GM12878 (cell line): ENCODE data around the gene EPAS1. TPM values are rescaled to one million over a fixed set of nuclear protein-coding genes. Genes with fewer than 3 reads are reported as not detected.

Experiments used
- ATAC-seq: fragments of 200-7000 bp; cut with Tn5 transposase; 3 replicates; pipeline ENCODE4 v1.9.1; 2020; ENCODE audit warnings: mild to moderate bottlenecking, moderate library complexity
- BruUV-seq: library from RNA; stranded (reverse); fragments of 400-500 nt; replicated peaks from 2 replicates; lab custom pipeline; 2021; lab: Mats Ljungman, UMichigan
- CTCF ChIA-PET: fragments of 300-600 bp; sonication (Branson Sonifier 250); formaldehyde crosslinking; extraction: SDS; loops from one replicate; lab custom pipeline; 2021; ENCODE audit warnings: inconsistent platforms; lab: Yijun Ruan, JAX
- POLR2A ChIA-PET: fragments of 350-600 bp; formaldehyde crosslinking; extraction: SDS; loops from one replicate; lab custom pipeline; 2021; ENCODE audit warnings: inconsistent platforms; lab: Charles Lee
- RAD21 ChIA-PET: fragments of 300-600 bp; sonication (Branson Sonifier 250); formaldehyde crosslinking; loops from one replicate; lab custom pipeline; 2023; ENCODE audit warnings: antibody characterized with exemption; ENCODE audit not compliant: unreplicated experiment; lab: Charles Lee
- SMC1A ChIA-PET: fragments of 300-600 bp; sonication (Branson Sonifier 250); formaldehyde crosslinking; loops from one replicate; lab custom pipeline; 2023; ENCODE audit not compliant: unreplicated experiment, uncharacterized antibody; lab: Charles Lee
- DNase-seq: peaks from one replicate; pipeline ENCODE4 v3.0.0-alpha.2; 2011; ENCODE audit warnings: low read depth, low spot score
- FAIRE-seq: peaks from 3 replicates; lab custom pipeline; 2011; peaks lifted over from hg19 to GRCh38; lab: Jason Lieb, UNC
- H2AFZ ChIP-seq: 2 replicates; pipeline ENCODE4 v1.6.0; 2011; ENCODE audit warnings: low read depth, low read length, control low read depth; ENCODE audit not compliant: control insufficient read depth
- H3K27ac ChIP-seq: 2 replicates; pipeline ENCODE4 v1.5.1; 2011; ENCODE audit warnings: control low read depth; ENCODE audit not compliant: control insufficient read depth, insufficient read depth
- H3K27me3 ChIP-seq, 2 experiments: replicated peaks in 1 of 2; 2 replicates each; pipeline versions ENCODE4 v1.6.0 to v1.6.1; 2011; ENCODE audit warnings: low read length in 1 of 2; ENCODE audit not compliant: control insufficient read depth in 2 of 2, insufficient read depth in 2 of 2
- H3K36me3 ChIP-seq, 2 experiments: 2 replicates each; pipeline ENCODE4 v1.5.1; 2011; ENCODE audit warnings: low read length in 1 of 2; ENCODE audit not compliant: control insufficient read depth in 2 of 2, insufficient read depth in 2 of 2
- H3K4me1 ChIP-seq: 2 replicates; pipeline ENCODE4 v1.6.1; 2011; ENCODE audit warnings: mild to moderate bottlenecking, low read length, moderate library complexity, mixed read lengths; ENCODE audit not compliant: control insufficient read depth, insufficient read depth
- H3K4me2 ChIP-seq: 2 replicates; pipeline ENCODE4 v1.6.0; 2011; ENCODE audit warnings: control low read depth; ENCODE audit not compliant: control insufficient read depth, insufficient read depth
- H3K4me3 ChIP-seq: fragments of 200-600 bp; sonication (generic); 2 replicates; pipeline ENCODE4 v1.5.1; 2016
- H3K79me2 ChIP-seq: 2 replicates; pipeline ENCODE4 v1.6.0; 2011; ENCODE audit warnings: low read length; ENCODE audit not compliant: control insufficient read depth, insufficient read depth
- H3K9ac ChIP-seq: 2 replicates; pipeline ENCODE4 v1.8.0; 2011; ENCODE audit warnings: low read length, control low read depth, mixed read lengths; ENCODE audit not compliant: control insufficient read depth, insufficient read depth
- H3K9me3 ChIP-seq: replicated peaks from 3 replicates; pipeline ENCODE4 v1.5.1; 2011; ENCODE audit warnings: mild to moderate bottlenecking, low read length; ENCODE audit not compliant: control insufficient read depth, insufficient read depth
- H4K20me1 ChIP-seq: 2 replicates; pipeline ENCODE4 v1.6.0; 2011; ENCODE audit not compliant: control insufficient read depth, insufficient read depth
- ASH2L ChIP-seq: fragments of 300-600, 200-600 bp; sonication (generic); IDR thresholded peaks from 2 replicates; pipeline ENCODE4 v1.6.1; 2017; ENCODE audit warnings: low read depth, mild to moderate bottlenecking, borderline replicate concordance
- BCL3 ChIP-seq: IDR thresholded peaks from 2 replicates; pipeline ENCODE4 v1.6.1; 2011; ENCODE audit warnings: borderline replicate concordance, low read depth, mild to moderate bottlenecking, moderate library complexity, low read length; ENCODE audit not compliant: insufficient read depth, poor library complexity, severe bottlenecking
- CBX5 ChIP-seq: sonication (generic); IDR thresholded peaks from 2 replicates; pipeline ENCODE4 v1.6.1; 2016; ENCODE audit warnings: low read depth, moderate library complexity, mild to moderate bottlenecking, inconsistent platforms
- CHD2 ChIP-seq: IDR thresholded peaks from 2 replicates; pipeline ENCODE4 v1.6.1; 2011; ENCODE audit warnings: low read depth, low read length, improper control_type of control experiment, borderline replicate concordance
- GATAD2B ChIP-seq: fragments of 450-650 bp; conservative IDR thresholded peaks from 2 replicates; pipeline ENCODE4 v1.6.1; 2017; ENCODE audit warnings: low read depth, mild to moderate bottlenecking, moderate library complexity
- IKZF2 ChIP-seq, 2 experiments: fragments of 450-650 bp; IDR thresholded peaks; 2 replicates each; pipeline ENCODE4 v1.6.1; 2017; ENCODE audit warnings: mild to moderate bottlenecking in 2 of 2, moderate library complexity in 2 of 2
- KAT2A ChIP-seq: conservative IDR thresholded peaks from 2 replicates; pipeline ENCODE4 v1.6.1; 2011; ENCODE audit warnings: low read depth, low read length; ENCODE audit not compliant: control insufficient read depth
- RAD21 ChIP-seq: IDR thresholded peaks from 2 replicates; pipeline ENCODE4 v1.6.1; 2011; ENCODE audit warnings: mild to moderate bottlenecking, low read depth, low read length, moderate library complexity; ENCODE audit not compliant: insufficient read depth
- RB1 ChIP-seq: fragments of 450-650 bp; formaldehyde crosslinking; IDR thresholded peaks from 2 replicates; pipeline ENCODE4 v1.6.1; 2017; ENCODE audit warnings: mild to moderate bottlenecking, borderline replicate concordance
- SP1 ChIP-seq: IDR thresholded peaks from one replicate; pipeline ENCODE4 v1.6.1; 2011; ENCODE audit warnings: low read depth, low read length
- SREBF2 ChIP-seq: IDR thresholded peaks from 2 replicates; pipeline ENCODE4 v1.6.1; 2012; ENCODE audit warnings: mild to moderate bottlenecking, low read length
- STAT1 ChIP-seq: fragments of 450-650 bp; conservative IDR thresholded peaks from 2 replicates; pipeline ENCODE4 v1.6.1; 2014; ENCODE audit warnings: antibody characterized with exemption, mild to moderate bottlenecking
- TAF1 ChIP-seq: IDR thresholded peaks from 2 replicates; pipeline ENCODE4 v1.6.1; 2011; ENCODE audit warnings: mild to moderate bottlenecking, low read depth, low read length, borderline replicate concordance
- TBL1XR1 ChIP-seq: IDR thresholded peaks from 2 replicates; pipeline ENCODE4 v1.6.1; 2012; ENCODE audit warnings: low read depth, low read length, improper control_type of control experiment
- YBX1 ChIP-seq: fragments of 450-650 bp; IDR thresholded peaks from 2 replicates; pipeline ENCODE4 v1.6.1; 2016; ENCODE audit warnings: antibody characterized with exemption
- ZBED1 ChIP-seq: IDR thresholded peaks from 2 replicates; pipeline ENCODE4 v1.6.1; 2016; ENCODE audit warnings: borderline replicate concordance
- ZNF274 ChIP-seq: IDR thresholded peaks from one replicate; pipeline ENCODE4 v1.8.0; 2011; ENCODE audit not compliant: insufficient read length, insufficient read depth
- ZNF384 ChIP-seq: IDR thresholded peaks from 2 replicates; pipeline ENCODE4 v1.6.1; 2012; ENCODE audit warnings: low read depth, mild to moderate bottlenecking, low read length, improper control_type of control experiment, borderline replicate concordance
- ZNF687 ChIP-seq: fragments of 450-650 bp; IDR thresholded peaks from 2 replicates; pipeline ENCODE4 v1.6.1; 2017; ENCODE audit warnings: mild to moderate bottlenecking, moderate library complexity
- WGBS: methylation state at CpG from one replicate; pipeline ENCODE4 v1.1.6; 2016; ENCODE audit warnings: low lambda C conversion rate; ENCODE audit not compliant: insufficient replicate concordance, insufficient coverage; ENCODE audit errors: missing lambda C conversion rate; 5-methylcytosine and 5-hydroxymethylcytosine counted together
- in situ Hi-C: fragments of 300-500 bp; cut with MboI; formaldehyde crosslinking; loops from 9 replicates; pipeline ENCODE4 v1.14.3; 2018; ENCODE audit warnings: mixed read lengths
- intact Hi-C: fragments of 100-400 bp; cut with micrococcal nuclease; formaldehyde crosslinking; loops from one replicate; pipeline ENCODE4 v1.14.2; 2022; ENCODE audit not compliant: unreplicated experiment
- polyA plus RNA-seq, 11 experiments: library from polyadenylated mRNA; depleted of rRNA in 4 of 11; unstranded in 6 of 11; stranded (reverse) in 5 of 11; fragments of >200 nt; fragmentation: Nextera tagmentation in 4 of 11; fragmentation: Illumina TruSeq in 1 of 11; extraction: Ambion mirVana in 4 of 11; extraction: Trizol in 1 of 11; gene quantifications; 1 replicate in 1 of 11; 2 replicates in 10 of 11; pipeline versions ENCODE4 v1.2.1 to v1.2.3, GENCODE V29; 2011 to 2016; ENCODE audit warnings: inconsistent platforms in 2 of 11, missing spikeins in 2 of 11, low read depth in 1 of 11
- total RNA-seq, 4 experiments: library from RNA; depleted of rRNA in 3 of 4; stranded (reverse); fragments of >200 nt in 3 of 4; fragmentation: Illumina TruSeq in 1 of 4; extraction: Trizol in 1 of 4; gene quantifications; 2 replicates each; pipeline versions ENCODE4 v1.2.1 to v1.2.3, GENCODE V29; 2013 to 2021

The EPAS1 gene
- total and polyA plus RNA-seq, 10 of the 15 experiments (the other 5 are each of a cell fraction or from before 2014, with no cell fraction given): 0.11 to 22.0 (median 1.3) TPM; not detected in 1

DNA sequence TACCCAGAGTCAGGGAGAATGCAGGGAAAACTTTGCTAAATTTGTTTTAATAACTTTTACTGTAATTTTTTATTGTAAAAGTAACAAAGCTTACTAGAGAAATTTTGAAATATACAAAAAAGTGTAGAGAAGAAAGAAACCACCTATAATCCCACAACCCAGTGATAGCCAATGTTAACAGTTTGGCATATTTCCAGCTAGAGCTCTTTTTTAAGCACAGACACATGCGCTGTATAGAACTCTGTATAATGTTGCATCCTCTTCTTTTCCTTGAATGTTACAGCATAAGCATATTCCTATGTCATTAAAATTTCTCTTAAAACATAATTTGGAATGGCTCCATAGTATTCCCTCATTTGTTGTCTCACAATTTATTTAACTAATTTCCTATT lies 37.4 kb upstream of the EPAS1 start:
- H3K4me2 ChIP-seq: no peak overlapping the region
- ChIA-PET POLR2A (interaction anchor here (0.6 to 1.3 kb wide), 3 partner anchors 9 to 17 kb away, joined by 3 to 4 read pairs (median 3); no protein-coding TSS in a partner anchor), RAD21 (interaction anchor here (1.0 kb wide), 1 partner anchor 14 kb away, joined by 3 read pairs; no protein-coding TSS in a partner anchor), SMC1A (interaction anchor here (0.6 to 1.8 kb wide), 7 partner anchors 9 to 820 kb away, joined by 3 to 5 read pairs (median 4); no protein-coding TSS in a partner anchor), CTCF (interaction anchor here (1.1 to 1.5 kb wide), 5 partner anchors 10 to 197 kb away, joined by 3 to 7 read pairs (median 4); no protein-coding TSS in a partner anchor)
- FAIRE-seq: no peak
- no peaks in the 10 kb centered on the region for H4K20me1 ChIP-seq
- no peaks in the 10 kb centered on the region for H3K36me3 ChIP-seq
- intact Hi-C loops: no loop called here
- no peak overlapping the region for H3K9ac ChIP-seq
- no peak for ATAC-seq
- 53% methylated on average over 1 of the region's 1 CpG for WGBS
- TF ChIP-seq ZBED1 (no peak), YBX1 (no peak), TAF1 (no peak), ASH2L (no peak), RB1 (no peak), CHD2 (no peak), BCL3 (no peak), SREBF2 (no peak), KAT2A (no peak), STAT1 (no peak), ZNF687 (no peak), GATAD2B (no peak), SP1 (no peak), TBL1XR1 (no peak), IKZF2 (IDR thresholded peaks at IDR 0.05) (no peak), ZNF384 (no peak), CBX5 (no peak), ZNF274 (no peak), RAD21 (no peak)
- TF ChIP-seq, all 136 proteins: peak for 0
- H2AFZ ChIP-seq: no peak overlapping the region
- H3K4me1 ChIP-seq: no peaks in the 10 kb centered on the region
- no peak overlapping the region for H3K4me3 ChIP-seq
- H3K27ac ChIP-seq: no peak overlapping the region
- no peaks in the 10 kb centered on the region for H3K27me3 ChIP-seq
- H3K9me3 ChIP-seq: no peaks in the 10 kb centered on the region
- no TSS peak for BruUV-seq
- no peaks in the 10 kb centered on the region for H3K79me2 ChIP-seq
- no peak for DNase-seq
- in situ Hi-C loops: no loop called here
